Gastrocnemius medialis (tissue), 4 donors: ENCODE results near the gene SEPTIN5. TPM values are rescaled to one million over a fixed set of nuclear protein-coding genes. Genes with fewer than 3 reads are reported as not detected.

ENCODE experiments used
- ATAC-seq, 2 donors: fragments of 150-250 bp; one replicate each; pipeline ENCODE4 v1.9.1; 2016
- DNase-seq, 2 donors: peaks; one replicate each; pipeline ENCODE4 v3.0.0-alpha.2; 2019
- H3K27ac ChIP-seq, 4 donors: fragments of 200-600 bp; sonication (generic); 1 replicate in 1 of 4; 2 replicates in 3 of 4; pipeline ENCODE4 v1.5.1; 2016 to 2018; ENCODE audit warnings: mild to moderate bottlenecking in 2 of 4, moderate library complexity in 1 of 4
- H3K27me3 ChIP-seq, 3 donors: fragments of 200-600 bp; sonication (generic) in 2 of 3; 1 replicate in 1 of 3; 2 replicates in 2 of 3; pipeline versions ENCODE4 v1.5.1 to v1.6.0; 2016 to 2019; ENCODE audit warnings: mild to moderate bottlenecking in 1 of 3, moderate library complexity in 1 of 3
- H3K36me3 ChIP-seq, 2 donors: fragments of 200-600 bp; sonication (generic) in 1 of 2; one replicate each; pipeline ENCODE4 v1.5.1; 2017 to 2018
- H3K4me1 ChIP-seq, 2 donors: fragments of 200-600 bp; sonication (generic) in 1 of 2; one replicate each; pipeline ENCODE4 v1.5.1; 2016 to 2017; ENCODE audit warnings: mild to moderate bottlenecking in 2 of 2
- H3K4me3 ChIP-seq, 4 donors: fragments of 200-600 bp; sonication (generic) in 3 of 4; 1 replicate in 1 of 4; 2 replicates in 3 of 4; pipeline ENCODE4 v1.5.1; 2016 to 2019; ENCODE audit warnings: mild to moderate bottlenecking in 2 of 4
- H3K9me3 ChIP-seq, 3 donors: fragments of 200-600 bp; sonication (generic) in 2 of 3; 1 replicate in 1 of 3; 2 replicates in 2 of 3; pipeline ENCODE4 v1.5.1; 2016 to 2019
- CTCF ChIP-seq, 5 experiments: fragments of 450-650 bp in 3 of 5; fragments of 200-600 bp in 2 of 5; sonication (generic) in 2 of 5; IDR thresholded peaks in 4 of 5; conservative IDR thresholded peaks in 1 of 5; 1 replicate in 4 of 5; 2 replicates in 1 of 5; pipeline ENCODE4 v1.5.1; 2016 to 2019; ENCODE audit warnings: antibody characterized with exemption in 5 of 5, mild to moderate bottlenecking in 3 of 5, moderate library complexity in 3 of 5
- POLR2A ChIP-seq, 2 donors: fragments of 450-650 bp; IDR thresholded peaks; one replicate each; pipeline ENCODE4 v1.6.1; 2017; ENCODE audit warnings: antibody characterized with exemption in 2 of 2, mild to moderate bottlenecking in 2 of 2, moderate library complexity in 2 of 2
- in situ Hi-C, 4 donors: fragments of 200-750 bp; cut with MboI; loops; one replicate each; pipeline versions ENCODE4 v1.15.0 to v1.8.0; 2017; ENCODE audit warnings: low sequenced_read_pairs in 4 of 4
- intact Hi-C: fragments of 100-400 bp; cut with DNase I; formaldehyde crosslinking; loops from one replicate; pipeline ENCODE4 v1.15.1; 2023; ENCODE audit warnings: low total_unique reads
- total RNA-seq, 4 donors: library from RNA; depleted of rRNA; stranded (reverse); fragments of >200 nt; gene quantifications; one replicate each; pipeline versions ENCODE4 v1.1.0 to v1.2.3, GENCODE V29; 2016

The SEPTIN5 gene
- total RNA-seq, 4 donors from 2014 or later: 5.0 to 15.9 (median 10.2) TPM

GRCh38 chr22:19743081-19743480 is 28.8 kb downstream of the SEPTIN5 start:
- H3K27me3 ChIP-seq: no peaks in the 10 kb centered on the region
- no peaks in the 10 kb centered on the region for H3K36me3 ChIP-seq
- DNase-seq (no peak), ATAC-seq (no peak)
- intact Hi-C loops (no loop called here), in situ Hi-C loops (no loop called here)
- H3K27ac ChIP-seq: peak overlapping the region in 1 of 4 donors; percentile 88
- TF ChIP-seq CTCF (IDR thresholded peaks at IDR 0.05 in 4 of 5, conservative IDR thresholded peaks at IDR 0.05 in 1 of 5) (no peak), POLR2A (IDR thresholded peaks at IDR 0.05) (no peak)
- peaks cover 19 to 20% of the 10 kb centered on the region in 2 donors for H3K4me1 ChIP-seq
- H3K4me3 ChIP-seq: no peak overlapping the region
- H3K9me3 ChIP-seq: no peaks in the 10 kb centered on the region

GRCh38 chr22:19743651-19744050 is 29.3 kb downstream of the SEPTIN5 start:
- peaks cover 19 to 20% of the 10 kb centered on the region in 2 donors for H3K4me1 ChIP-seq
- DNase-seq: no peak
- no peak for ATAC-seq
- intact Hi-C loops: no loop called here
- TF ChIP-seq CTCF (IDR thresholded peaks at IDR 0.05 in 4 of 5, conservative IDR thresholded peaks at IDR 0.05 in 1 of 5) (no peak), POLR2A (IDR thresholded peaks at IDR 0.05) (no peak)
- no peaks in the 10 kb centered on the region for H3K27me3 ChIP-seq
- no peak overlapping the region for H3K4me3 ChIP-seq
- H3K9me3 ChIP-seq: no peaks in the 10 kb centered on the region
- H3K27ac ChIP-seq: peak overlapping the region in 2 of 4 donors; percentile 85 to 88
- in situ Hi-C loops: no loop called here
- H3K36me3 ChIP-seq: no peaks in the 10 kb centered on the region

- ATAC-seq: peak; percentile 7
- no peaks in the 10 kb centered on the region for H3K27me3 ChIP-seq
- H3K27ac ChIP-seq: peak overlapping the region; percentile 82 to 93 (median 86)
- intact Hi-C loops: loop anchor here (1.0 to 5.0 kb wide), 3 partner anchors 108 to 452 kb away; partner anchors contain the start of genes CLTCL1, GNB1L and RTL10
- no peak for TF ChIP-seq POLR2A (IDR thresholded peaks at IDR 0.05)
- no peak for TF ChIP-seq CTCF (IDR thresholded peaks at IDR 0.05 in 4 of 5, conservative IDR thresholded peaks at IDR 0.05 in 1 of 5)
- H3K4me3 ChIP-seq: no peak overlapping the region
- H3K4me1 ChIP-seq: peaks cover 19 to 28% of the 10 kb centered on the region in 2 donors
- in situ Hi-C loops: no loop called here
- H3K9me3 ChIP-seq: no peaks in the 10 kb centered on the region
- no peak for DNase-seq
- H3K36me3 ChIP-seq: no peaks in the 10 kb centered on the region
Observed at GRCh38 chr22:19744350-19745006, 30.2 kb downstream of the SEPTIN5 start.

GRCh38 chr22:19745155-19746101 is 31.1 kb downstream of the SEPTIN5 start:
- peak; percentile 97 to 99 for DNase-seq
- in situ Hi-C loops: no loop called here
- H3K36me3 ChIP-seq: no peaks in the 10 kb centered on the region
- no peaks in the 10 kb centered on the region for H3K27me3 ChIP-seq
- ATAC-seq: peak; percentile 86 to 88
- H3K4me3 ChIP-seq: peak overlapping the region in 1 of 4 donors; percentile 2
- TF ChIP-seq CTCF (IDR thresholded peaks at IDR 0.05 in 4 of 5, conservative IDR thresholded peaks at IDR 0.05 in 1 of 5) (peak in 1 of 5 experiments; percentile 47), POLR2A (IDR thresholded peaks at IDR 0.05) (peak; percentile 55 to 57)
- intact Hi-C loops: loop anchor here (1.0 to 5.0 kb wide), 3 partner anchors 107 to 453 kb away; partner anchors contain the start of genes CLTCL1, GNB1L and RTL10
- peaks cover 19 to 36% of the 10 kb centered on the region in 2 donors for H3K4me1 ChIP-seq
- H3K9me3 ChIP-seq: no peaks in the 10 kb centered on the region
- H3K27ac ChIP-seq: peak overlapping the region; percentile 85 to 98 (median 90)
